Neural cell (in vitro differentiated cells): ENCODE results near the gene SPDEF.

ENCODE experiments used
- CTCF ChIP-seq: fragments of 450-650 bp; IDR thresholded peaks from 2 replicates; pipeline ENCODE4 v1.5.1; 2014; ENCODE audit warnings: antibody characterized with exemption, mild to moderate bottlenecking, moderate library complexity; ENCODE audit not compliant: poor library complexity, severe bottlenecking
- EZH2 ChIP-seq: fragments of 200-600, 300-800 bp; shearing (Covaris generic), sonication (generic); IDR thresholded peaks from 2 replicates; pipeline ENCODE4 v1.6.1; 2014; ENCODE audit warnings: antibody characterized with exemption, low read length, borderline replicate concordance, mild to moderate bottlenecking; ENCODE audit not compliant: insufficient read depth, poor library complexity, severe bottlenecking
- POLR2AphosphoS5 ChIP-seq: IDR thresholded peaks from 2 replicates; pipeline ENCODE4 v1.6.1; 2012
- TF ChIP-seq, protein P1 (sequence below): IDR thresholded peaks from 2 replicates; pipeline ENCODE4 v1.6.1; 2012; ENCODE audit warnings: borderline replicate concordance

DNA sequence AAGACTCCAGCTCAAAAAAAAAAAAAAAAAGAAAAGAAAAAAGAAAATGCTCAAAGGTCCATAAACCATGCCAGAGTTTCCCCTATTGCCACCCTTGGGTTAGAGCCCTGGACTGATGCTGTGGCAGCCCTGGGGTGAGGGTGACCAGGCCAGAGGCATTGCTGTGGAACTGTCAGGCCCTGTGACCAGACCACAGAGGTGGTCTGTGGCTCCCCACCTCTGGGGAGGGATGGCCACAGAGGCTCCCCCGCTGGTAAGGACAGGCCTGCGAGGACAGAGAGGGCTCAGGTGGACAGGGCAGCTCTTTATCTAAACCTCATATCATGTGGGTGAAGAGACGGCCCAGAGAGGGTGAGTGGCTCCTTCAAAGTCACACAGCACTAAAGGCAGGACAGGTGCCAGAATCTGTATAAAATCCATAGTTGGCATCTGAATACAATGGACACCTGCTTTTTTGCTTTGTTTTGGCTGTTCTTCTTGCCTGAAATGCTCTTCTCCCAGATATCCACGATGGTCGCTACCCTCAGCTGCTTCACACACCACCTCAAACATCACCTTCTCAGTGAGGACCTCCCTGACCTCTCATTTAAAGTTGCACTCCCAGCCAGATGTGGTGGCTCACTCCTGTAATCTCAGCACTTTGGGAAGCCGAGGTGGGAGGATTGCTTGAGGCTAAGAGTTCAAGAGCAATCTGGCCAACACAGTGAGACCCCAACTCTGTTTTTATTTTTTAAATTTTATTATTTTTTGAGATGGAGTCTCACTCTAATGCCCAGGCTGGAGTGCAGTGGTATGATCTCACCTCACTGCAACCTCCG lies 22.5 kb upstream of the SPDEF start:
- no peak for TF ChIP-seq CTCF
- no peak for TF ChIP-seq POLR2AphosphoS5
- TF ChIP-seq EZH2 = no peak
- TF ChIP-seq, protein P1, sequence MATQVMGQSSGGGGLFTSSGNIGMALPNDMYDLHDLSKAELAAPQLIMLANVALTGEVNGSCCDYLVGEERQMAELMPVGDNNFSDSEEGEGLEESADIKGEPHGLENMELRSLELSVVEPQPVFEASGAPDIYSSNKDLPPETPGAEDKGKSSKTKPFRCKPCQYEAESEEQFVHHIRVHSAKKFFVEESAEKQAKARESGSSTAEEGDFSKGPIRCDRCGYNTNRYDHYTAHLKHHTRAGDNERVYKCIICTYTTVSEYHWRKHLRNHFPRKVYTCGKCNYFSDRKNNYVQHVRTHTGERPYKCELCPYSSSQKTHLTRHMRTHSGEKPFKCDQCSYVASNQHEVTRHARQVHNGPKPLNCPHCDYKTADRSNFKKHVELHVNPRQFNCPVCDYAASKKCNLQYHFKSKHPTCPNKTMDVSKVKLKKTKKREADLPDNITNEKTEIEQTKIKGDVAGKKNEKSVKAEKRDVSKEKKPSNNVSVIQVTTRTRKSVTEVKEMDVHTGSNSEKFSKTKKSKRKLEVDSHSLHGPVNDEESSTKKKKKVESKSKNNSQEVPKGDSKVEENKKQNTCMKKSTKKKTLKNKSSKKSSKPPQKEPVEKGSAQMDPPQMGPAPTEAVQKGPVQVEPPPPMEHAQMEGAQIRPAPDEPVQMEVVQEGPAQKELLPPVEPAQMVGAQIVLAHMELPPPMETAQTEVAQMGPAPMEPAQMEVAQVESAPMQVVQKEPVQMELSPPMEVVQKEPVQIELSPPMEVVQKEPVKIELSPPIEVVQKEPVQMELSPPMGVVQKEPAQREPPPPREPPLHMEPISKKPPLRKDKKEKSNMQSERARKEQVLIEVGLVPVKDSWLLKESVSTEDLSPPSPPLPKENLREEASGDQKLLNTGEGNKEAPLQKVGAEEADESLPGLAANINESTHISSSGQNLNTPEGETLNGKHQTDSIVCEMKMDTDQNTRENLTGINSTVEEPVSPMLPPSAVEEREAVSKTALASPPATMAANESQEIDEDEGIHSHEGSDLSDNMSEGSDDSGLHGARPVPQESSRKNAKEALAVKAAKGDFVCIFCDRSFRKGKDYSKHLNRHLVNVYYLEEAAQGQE = no peak
